HG03558 (cell line): ENCODE measurements around the gene C20orf96.
"Not testable (repeated sequence)": the region's sequence is repeated elsewhere in the genome, so short reads cannot be mapped to it uniquely, and the experiment has no call there.

Experiments used
- ATAC-seq: cut with Tn5 transposase; IDR thresholded peaks from one replicate; pipeline ENCODE4 v1.9.1; 2021; ENCODE audit warnings: moderate number of reproducible peaks; ENCODE audit not compliant: unreplicated experiment; ENCODE audit errors: extremely low read depth

C20orf96 gene

DNA sequence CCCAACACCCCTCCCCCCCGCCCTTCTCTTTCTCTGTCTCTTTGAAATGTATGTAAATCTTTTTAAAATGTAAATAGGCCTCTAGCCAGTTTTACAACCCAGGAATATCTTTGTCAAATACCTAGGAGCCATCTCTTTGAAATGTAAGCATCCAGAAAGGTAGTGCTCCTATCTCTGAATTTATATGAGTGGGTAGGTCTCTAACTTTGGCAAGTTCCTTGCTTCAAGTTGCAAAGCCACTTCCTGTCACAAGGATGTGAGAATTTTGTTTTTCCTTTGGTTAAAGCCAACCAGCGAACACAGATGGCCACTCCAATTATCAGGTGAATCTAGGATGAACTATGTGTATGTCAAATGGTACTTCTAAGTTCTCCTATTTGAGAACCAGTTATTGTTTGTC lies 39.2 kb downstream of the C20orf96 start:
- ATAC-seq = no peak

DNA sequence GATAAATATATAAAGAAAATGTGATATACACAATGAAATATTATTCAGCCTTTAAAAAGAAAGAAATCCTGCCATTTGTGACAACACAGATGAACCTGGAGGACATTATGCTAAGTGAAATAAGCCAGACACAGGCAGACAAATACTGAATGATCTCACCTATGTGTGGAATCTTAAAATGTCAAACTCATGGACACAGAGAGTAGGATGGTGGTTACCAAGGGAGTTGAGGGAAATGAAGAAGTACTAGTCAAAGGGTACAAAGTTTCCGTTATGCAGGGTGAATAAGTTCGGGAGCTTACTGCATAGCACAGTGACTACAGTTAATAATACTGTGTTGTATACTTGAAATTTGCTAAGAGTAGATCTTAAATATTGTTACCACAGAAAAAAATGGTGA lies 47.6 kb downstream of the C20orf96 start:
- no peak for ATAC-seq

DNA sequence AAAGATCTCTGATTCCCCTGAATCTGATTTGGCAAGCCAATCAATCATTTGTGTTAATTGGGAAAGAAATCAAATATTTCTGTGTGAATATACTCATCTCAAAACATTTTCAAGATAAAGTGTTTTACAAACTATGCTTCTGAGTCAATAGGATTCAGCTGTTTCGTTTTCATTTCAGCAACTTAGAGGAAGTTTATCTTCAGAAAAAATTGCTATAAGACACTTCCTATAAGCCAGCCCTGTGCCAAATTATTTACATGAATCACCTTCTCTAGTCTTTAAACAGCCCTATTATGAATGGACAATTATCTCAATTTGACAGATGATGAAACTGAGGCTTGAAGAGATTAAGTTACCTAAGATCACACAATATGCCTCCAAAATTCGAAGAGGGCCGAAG lies 52.6 kb downstream of the C20orf96 start:
- ATAC-seq = no peak

DNA sequence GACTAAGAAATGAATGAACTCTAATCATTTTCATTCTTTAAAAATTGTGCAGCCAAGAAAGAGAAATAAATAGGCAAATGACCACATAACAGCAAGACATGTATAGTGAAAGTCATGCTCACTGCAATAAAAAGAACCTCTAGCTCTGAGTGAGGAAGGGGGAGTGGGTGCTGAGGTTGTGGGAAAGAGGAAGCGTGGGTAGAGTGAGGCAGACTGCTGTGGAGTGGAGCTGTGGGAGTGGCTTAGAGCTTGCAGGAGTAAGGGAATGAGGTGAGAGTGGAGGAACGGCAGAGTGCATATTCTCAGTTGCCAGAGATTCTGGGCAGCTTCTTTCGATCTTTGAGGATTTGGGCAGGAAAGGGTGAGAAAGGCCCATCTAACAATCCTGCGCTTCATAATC lies 53.1 kb downstream of the C20orf96 start:
- ATAC-seq = no peak

DNA sequence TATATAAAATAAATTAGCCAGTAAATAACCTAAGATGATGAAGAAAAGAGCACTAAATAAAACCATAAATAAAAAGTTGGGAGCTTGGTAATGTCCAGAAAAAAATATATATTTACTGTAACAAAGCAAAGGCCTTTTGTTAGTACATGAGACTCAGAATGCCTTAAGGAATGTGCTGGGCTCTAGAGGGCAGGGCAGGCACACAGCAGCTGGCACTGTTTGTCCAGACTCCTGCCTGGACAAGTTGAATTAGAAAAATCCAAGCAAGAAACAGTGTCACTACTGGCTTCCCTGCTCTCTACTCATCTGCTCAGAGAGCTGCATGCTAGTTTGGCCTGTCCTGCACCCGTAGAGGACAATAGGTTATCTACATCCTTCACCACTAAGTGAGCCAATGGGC lies 54.7 kb downstream of the C20orf96 start:
- no peak for ATAC-seq

DNA sequence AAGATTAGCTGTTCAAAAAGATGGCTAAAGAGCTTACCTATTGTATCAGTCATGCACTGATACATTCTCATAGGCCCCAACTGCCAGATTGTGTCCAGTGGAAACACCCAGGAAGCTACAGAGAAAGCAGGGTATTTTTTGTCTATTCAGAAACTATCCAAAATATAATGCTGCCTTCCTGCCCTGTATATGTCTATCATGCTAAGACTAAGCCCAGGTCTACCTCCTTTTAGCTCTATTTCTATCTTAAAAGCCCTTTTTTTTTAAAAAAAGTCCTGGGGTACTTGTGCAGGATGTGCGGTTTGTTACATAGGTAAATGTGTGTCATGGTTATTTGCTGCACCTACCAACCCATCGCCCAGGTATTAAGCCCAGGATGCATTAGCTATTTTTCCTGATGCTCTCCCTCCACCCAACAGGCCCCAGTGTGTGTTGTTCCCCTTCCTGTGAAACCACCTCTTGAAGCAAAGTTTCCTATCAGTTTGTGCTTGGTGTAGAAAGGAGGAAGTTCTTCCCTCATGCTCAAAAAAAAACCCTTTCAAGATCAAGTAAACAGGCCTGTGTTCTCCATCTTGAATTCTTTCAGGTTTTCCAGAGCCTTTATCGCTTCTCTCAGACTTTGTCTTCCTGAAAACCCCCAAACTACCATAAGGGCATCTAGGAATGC lies 63.0 kb downstream of the C20orf96 start:
- ATAC-seq = no peak

DNA sequence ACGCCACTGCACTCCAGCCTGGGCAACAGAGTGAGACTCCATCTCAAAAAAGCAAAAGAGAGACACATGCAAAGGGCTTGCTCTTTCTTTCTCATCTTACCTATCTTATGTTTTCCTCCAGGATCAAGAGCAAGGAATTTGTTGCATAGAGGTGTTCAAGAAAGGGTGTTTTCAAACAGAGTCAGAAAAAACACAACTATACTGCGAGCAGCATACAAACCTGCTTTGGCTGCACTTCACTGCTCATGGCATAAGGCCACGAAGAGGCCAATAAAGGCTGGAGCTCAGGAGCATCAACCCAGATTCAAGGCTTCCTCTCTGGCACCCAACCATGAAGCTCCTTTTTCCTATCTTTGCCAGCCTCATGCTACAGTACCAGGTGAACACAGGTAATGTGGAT lies 63.6 kb downstream of the C20orf96 start, which contains the start of gene DEFB129:
TSS of gene DEFB129 (plus strand) at position 301 of the 400 bp plus-strand sequence. CDS start at position 332, 31 bp downstream.
- no peak for ATAC-seq

DNA sequence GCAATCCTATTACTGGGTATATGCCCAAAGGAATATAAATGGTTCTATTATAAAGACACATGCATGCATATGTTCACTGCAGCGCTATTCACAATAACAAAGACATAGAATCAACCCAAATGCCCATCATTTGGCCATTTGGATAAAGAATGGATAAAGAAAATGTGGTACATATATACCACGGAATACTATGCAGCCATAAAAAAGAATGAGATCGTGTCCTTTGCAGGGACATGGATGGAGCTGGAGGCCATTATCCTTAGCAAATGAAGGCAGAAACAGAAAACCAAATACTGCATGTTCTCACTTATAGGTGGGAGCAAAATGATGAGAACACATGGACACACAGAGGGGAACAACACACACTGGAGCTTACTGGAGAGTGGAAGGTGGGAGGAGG lies 64.7 kb downstream of the C20orf96 start:
- ATAC-seq = not testable (repeated sequence)

DNA sequence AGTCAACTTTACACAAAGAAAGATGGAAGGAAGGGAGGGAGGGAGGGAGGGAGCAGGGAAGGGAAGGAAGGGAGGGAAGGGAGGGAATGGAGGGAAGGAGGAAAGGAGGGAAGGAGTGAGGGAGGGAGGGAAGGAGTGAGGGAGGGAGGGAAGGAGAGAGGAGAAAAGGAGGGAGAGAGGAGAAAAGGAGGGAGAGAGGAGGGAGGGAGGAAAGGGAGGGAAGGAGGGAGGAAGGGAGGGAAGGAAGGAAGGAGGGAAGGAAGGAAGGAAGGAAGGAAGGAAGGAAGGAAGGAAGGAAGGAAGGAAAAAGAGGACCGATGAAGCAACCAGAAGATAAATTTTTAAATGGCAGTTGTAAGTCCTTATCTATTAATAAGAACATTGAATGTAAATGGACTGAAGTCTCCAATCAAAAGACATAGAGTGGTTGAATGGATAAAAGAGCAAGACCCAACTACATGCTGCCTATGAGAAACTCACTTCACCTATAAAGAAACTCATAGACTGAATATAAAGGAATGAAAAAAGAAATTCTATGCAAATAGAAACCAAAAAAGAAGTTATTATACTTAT lies 69.2 kb downstream of the C20orf96 start:
- no peak for ATAC-seq
